Osteoblast (primary cell): ENCODE data around the gene AATF. TPM values are rescaled to one million over a fixed set of nuclear protein-coding genes. Genes with fewer than 3 reads are reported as not detected.

Source experiments
- DNase-seq: peaks from one replicate; pipeline ENCODE4 v3.0.0; 2011; ENCODE audit warnings: low spot score, mixed read lengths; ENCODE audit not compliant: insufficient read length; ENCODE audit errors: missing footprints
- H2AFZ ChIP-seq: 2 replicates; pipeline ENCODE4 v1.6.0; 2011; ENCODE audit warnings: mild to moderate bottlenecking, low read length
- H3K27ac ChIP-seq: 2 replicates; pipeline ENCODE4 v1.5.1; 2011; ENCODE audit warnings: mild to moderate bottlenecking, low read depth, low read length, moderate library complexity
- H3K27me3 ChIP-seq: 2 replicates; pipeline ENCODE4 v1.6.0; 2012; ENCODE audit warnings: mild to moderate bottlenecking, control low read depth, inconsistent platforms, low read length, moderate library complexity; ENCODE audit not compliant: insufficient read depth
- H3K36me3 ChIP-seq: 2 replicates; pipeline ENCODE4 v1.5.1; 2011; ENCODE audit warnings: mild to moderate bottlenecking, low read length, control low read depth, moderate library complexity; ENCODE audit not compliant: insufficient read depth
- H3K4me1 ChIP-seq: 2 replicates; pipeline ENCODE4 v1.5.1; 2011; ENCODE audit warnings: mild to moderate bottlenecking, low read length, control low read depth, moderate library complexity; ENCODE audit not compliant: insufficient read depth
- H3K4me2 ChIP-seq: 2 replicates; pipeline ENCODE4 v1.6.0; 2011; ENCODE audit warnings: mild to moderate bottlenecking, low read length; ENCODE audit not compliant: insufficient read depth
- H3K4me3 ChIP-seq: fragments of 200-600 bp; sonication (generic); 3 replicates; pipeline ENCODE4 v1.5.1; 2012; ENCODE audit warnings: mild to moderate bottlenecking, low read length, inconsistent platforms; ENCODE audit not compliant: insufficient read depth
- H3K79me2 ChIP-seq: 2 replicates; pipeline ENCODE4 v1.6.0; 2012; ENCODE audit warnings: mild to moderate bottlenecking, low read length, control low read depth, inconsistent platforms; ENCODE audit not compliant: insufficient read depth
- H3K9me3 ChIP-seq: 2 replicates; pipeline ENCODE4 v1.5.1; 2011; ENCODE audit warnings: low read depth, low read length, control low read depth
- H4K20me1 ChIP-seq: 2 replicates; pipeline ENCODE4 v1.6.0; 2012; ENCODE audit warnings: mild to moderate bottlenecking, low read length, control low read depth; ENCODE audit not compliant: insufficient read depth
- CTCF ChIP-seq: IDR thresholded peaks from 2 replicates; pipeline ENCODE4 v1.5.1; 2011; ENCODE audit warnings: mild to moderate bottlenecking, low read depth, low read length, moderate library complexity; ENCODE audit errors: extremely low read depth
- total RNA-seq: library from RNA; depleted of rRNA; stranded (reverse); fragments of >200 nt; gene quantifications from 2 replicates; pipeline ENCODE4 v1.2.3, GENCODE V29; 2012

Gene AATF
- total RNA-seq, 1 donor: 22.4 TPM

GRCh38 chr17:36945959-36946725, 2.6 kb upstream of the AATF start:
- no peak for TF ChIP-seq CTCF
- peaks cover 20% of the 10 kb centered on the region for H3K79me2 ChIP-seq
- peak; percentile 73 for DNase-seq

GRCh38 chr17:36946726-36947091, 2.0 kb upstream of the AATF start:
- Histone ChIP-seq H2AFZ (no peak overlapping the region), H3K4me2 (no peak overlapping the region), H3K27me3 (peaks cover 65% of the 10 kb centered on the region), H4K20me1 (peaks cover 10% of the 10 kb centered on the region), H3K36me3 (peaks cover 4% of the 10 kb centered on the region), H3K4me1 (peaks cover 15% of the 10 kb centered on the region), H3K27ac (no peak overlapping the region), H3K79me2 (peaks cover 25% of the 10 kb centered on the region), H3K4me3 (no peak overlapping the region), H3K9me3 (no peaks in the 10 kb centered on the region)
- TF ChIP-seq CTCF: no peak
- peak; percentile 48 for DNase-seq

More at GRCh38 chr17:36945959-36946725, 2.6 kb upstream of the AATF start:
- peaks cover under 1% of the 10 kb centered on the region for H3K36me3 ChIP-seq
- no peak overlapping the region for H2AFZ ChIP-seq
- no peak overlapping the region for H3K27ac ChIP-seq
- H3K4me1 ChIP-seq: peaks cover 15% of the 10 kb centered on the region
- H3K9me3 ChIP-seq: no peaks in the 10 kb centered on the region
- peaks cover 10% of the 10 kb centered on the region for H4K20me1 ChIP-seq
- H3K4me2 ChIP-seq: no peak overlapping the region
- H3K4me3 ChIP-seq: no peak overlapping the region
- peaks cover 71% of the 10 kb centered on the region for H3K27me3 ChIP-seq

GRCh38 chr17:36947922-36948716, 635 bp upstream of the AATF start:
- Histone ChIP-seq H3K4me1 (peaks cover 15% of the 10 kb centered on the region), H3K9me3 (no peaks in the 10 kb centered on the region), H3K27me3 (peaks cover 51% of the 10 kb centered on the region), H2AFZ (peak overlapping the region; percentile 84), H3K79me2 (peaks cover 37% of the 10 kb centered on the region), H4K20me1 (peaks cover 12% of the 10 kb centered on the region), H3K27ac (peak overlapping the region; percentile 81), H3K4me2 (peak overlapping the region; percentile 98), H3K4me3 (peak overlapping the region; percentile 93), H3K36me3 (peaks cover 18% of the 10 kb centered on the region)
- TF ChIP-seq CTCF: no peak
- no peak for DNase-seq

- Histone ChIP-seq H3K36me3 (peaks cover 31% of the 10 kb centered on the region), H3K27me3 (peaks cover 37% of the 10 kb centered on the region), H3K9me3 (no peaks in the 10 kb centered on the region), H3K79me2 (peaks cover 40% of the 10 kb centered on the region), H3K4me3 (peak overlapping the region; percentile 93), H4K20me1 (peaks cover 12% of the 10 kb centered on the region), H3K4me2 (peak overlapping the region; percentile 98), H3K27ac (peak overlapping the region; percentile 81), H2AFZ (peak overlapping the region; percentile 88), H3K4me1 (peaks cover 15% of the 10 kb centered on the region)
- DNase-seq: peak; percentile 69
- TF ChIP-seq CTCF: no peak
These were observed 740 bp downstream of the AATF start for GRCh38 chr17:36949461-36949927.
